HEK293 (cell line): ENCODE results near the gene GALR2.

Experiments used
- CTCF ChIA-PET: fragments of 350-600 bp; formaldehyde crosslinking; extraction: SDS; loops from one replicate; lab custom pipeline; 2021; ENCODE audit warnings: antibody characterized with exemption; lab: Yijun Ruan, JAX
- POLR2A ChIA-PET: fragments of 300-600 bp; formaldehyde crosslinking; extraction: SDS; loops from one replicate; lab custom pipeline; 2020; ENCODE audit warnings: antibody characterized with exemption, inconsistent platforms; lab: Yijun Ruan, JAX
- H3K27ac ChIP-seq: fragments of 200-500 bp; sonication (Bioruptor generic); 2 replicates; pipeline ENCODE4 v1.5.1; 2014; ENCODE audit warnings: low read depth, low read length, control low read depth, inconsistent platforms; ENCODE audit errors: extremely low read depth
- H3K36me3 ChIP-seq, 2 experiments: fragments of 200-500 bp in 1 of 2; sonication (Bioruptor generic) in 1 of 2; 1 replicate in 1 of 2; 2 replicates in 1 of 2; pipeline ENCODE4 v1.5.1; 2014 to 2017; ENCODE audit warnings: inconsistent platforms in 2 of 2, low read length in 2 of 2; ENCODE audit not compliant: control insufficient read depth in 2 of 2, insufficient read depth in 1 of 2
- H3K4me1 ChIP-seq: fragments of 200-500 bp; sonication (Bioruptor generic); 2 replicates; pipeline ENCODE4 v1.5.1; 2014; ENCODE audit warnings: mild to moderate bottlenecking, low read length, inconsistent platforms; ENCODE audit not compliant: control insufficient read depth, insufficient read depth
- H3K4me3 ChIP-seq: 2 replicates; pipeline ENCODE4 v1.5.1; 2011; ENCODE audit warnings: low read depth, mild to moderate bottlenecking, control low read depth, low read length, moderate library complexity
- H3K9me3 ChIP-seq: fragments of 200-500 bp; sonication (Bioruptor generic); 2 replicates; pipeline ENCODE4 v1.5.1; 2014; ENCODE audit warnings: low read depth, low read length, inconsistent platforms; ENCODE audit not compliant: control insufficient read depth, insufficient read depth
- GLIS1 ChIP-seq: fragments of 450-650 bp; formaldehyde crosslinking; IDR thresholded peaks from 2 replicates; pipeline ENCODE4 v1.5.1; 2016; ENCODE audit warnings: missing biosample characterization, missing genetic modification characterization
- HOXD13 ChIP-seq: sonication (generic); formaldehyde crosslinking; IDR thresholded peaks from 2 replicates; pipeline ENCODE4 v1.8.0; 2022; ENCODE audit warnings: missing genetic modification reagents, borderline replicate concordance
- KLF10 ChIP-seq: fragments of 450-650 bp; IDR thresholded peaks from 2 replicates; pipeline ENCODE4 v1.5.1; 2018; ENCODE audit warnings: missing biosample characterization, mild to moderate bottlenecking, missing genetic modification characterization
- SCRT2 ChIP-seq: fragments of 450-650 bp; formaldehyde crosslinking; IDR thresholded peaks from 2 replicates; pipeline ENCODE4 v1.5.1; 2016; ENCODE audit warnings: missing biosample characterization, missing genetic modification characterization
- ZNF157 ChIP-seq: fragments of 450-650 bp; formaldehyde crosslinking; IDR thresholded peaks from 2 replicates; pipeline ENCODE4 v1.5.1; 2016; ENCODE audit warnings: missing biosample characterization, missing genetic modification characterization
- ZNF175 ChIP-seq: fragments of 450-650 bp; formaldehyde crosslinking; IDR thresholded peaks from 2 replicates; pipeline ENCODE4 v1.5.1; 2016; ENCODE audit warnings: missing biosample characterization, missing genetic modification characterization
- ZNF274 ChIP-seq, 2 experiments: fragments of 200-500 bp in 1 of 2; fragments of 450-650 bp in 1 of 2; sonication (Bioruptor generic) in 1 of 2; formaldehyde crosslinking in 1 of 2; IDR thresholded peaks; 2 replicates each; pipeline versions ENCODE4 v1.5.1 to v1.6.1; 2014 to 2016; ENCODE audit warnings: borderline replicate concordance in 1 of 2, inconsistent platforms in 1 of 2, low read length in 1 of 2, missing biosample characterization in 1 of 2, missing genetic modification characterization in 1 of 2
- ZNF510 ChIP-seq: fragments of 450-650 bp; formaldehyde crosslinking; IDR thresholded peaks from 2 replicates; pipeline ENCODE4 v1.5.1; 2018; ENCODE audit warnings: mild to moderate bottlenecking, missing genetic modification characterization, missing biosample characterization; ENCODE audit not compliant: insufficient replicate concordance
- ZNF623 ChIP-seq: fragments of 450-650 bp; formaldehyde crosslinking; IDR thresholded peaks from 2 replicates; pipeline ENCODE4 v1.5.1; 2016; ENCODE audit warnings: missing biosample characterization, missing genetic modification characterization
- TF ChIP-seq, protein P1 (sequence below): fragments of 450-650 bp; formaldehyde crosslinking; IDR thresholded peaks from 2 replicates; pipeline ENCODE4 v1.5.1; 2016; ENCODE audit warnings: missing biosample characterization, missing genetic modification characterization
- TF ChIP-seq, protein P2 (sequence below): fragments of 450-650 bp; formaldehyde crosslinking; IDR thresholded peaks from 2 replicates; pipeline ENCODE4 v1.5.1; 2016; ENCODE audit warnings: missing biosample characterization, missing genetic modification characterization, borderline replicate concordance
- TF ChIP-seq, protein P3 (sequence below): fragments of 450-650 bp; formaldehyde crosslinking; IDR thresholded peaks from 2 replicates; pipeline ENCODE4 v1.5.1; 2017; ENCODE audit warnings: missing biosample characterization, missing genetic modification characterization

Gene GALR2

GRCh38 chr17:76115138-76115754 is 40.7 kb downstream of the GALR2 start (continued):
- TF ChIP-seq ZNF274 (IDR thresholded peaks at IDR 0.05; ENCODE audit: low read length) (no peak), ZNF274 (tag by site-specific recombination; IDR thresholded peaks at IDR 0.05; ENCODE audit: borderline replicate concordance) (no peak)

DNA sequence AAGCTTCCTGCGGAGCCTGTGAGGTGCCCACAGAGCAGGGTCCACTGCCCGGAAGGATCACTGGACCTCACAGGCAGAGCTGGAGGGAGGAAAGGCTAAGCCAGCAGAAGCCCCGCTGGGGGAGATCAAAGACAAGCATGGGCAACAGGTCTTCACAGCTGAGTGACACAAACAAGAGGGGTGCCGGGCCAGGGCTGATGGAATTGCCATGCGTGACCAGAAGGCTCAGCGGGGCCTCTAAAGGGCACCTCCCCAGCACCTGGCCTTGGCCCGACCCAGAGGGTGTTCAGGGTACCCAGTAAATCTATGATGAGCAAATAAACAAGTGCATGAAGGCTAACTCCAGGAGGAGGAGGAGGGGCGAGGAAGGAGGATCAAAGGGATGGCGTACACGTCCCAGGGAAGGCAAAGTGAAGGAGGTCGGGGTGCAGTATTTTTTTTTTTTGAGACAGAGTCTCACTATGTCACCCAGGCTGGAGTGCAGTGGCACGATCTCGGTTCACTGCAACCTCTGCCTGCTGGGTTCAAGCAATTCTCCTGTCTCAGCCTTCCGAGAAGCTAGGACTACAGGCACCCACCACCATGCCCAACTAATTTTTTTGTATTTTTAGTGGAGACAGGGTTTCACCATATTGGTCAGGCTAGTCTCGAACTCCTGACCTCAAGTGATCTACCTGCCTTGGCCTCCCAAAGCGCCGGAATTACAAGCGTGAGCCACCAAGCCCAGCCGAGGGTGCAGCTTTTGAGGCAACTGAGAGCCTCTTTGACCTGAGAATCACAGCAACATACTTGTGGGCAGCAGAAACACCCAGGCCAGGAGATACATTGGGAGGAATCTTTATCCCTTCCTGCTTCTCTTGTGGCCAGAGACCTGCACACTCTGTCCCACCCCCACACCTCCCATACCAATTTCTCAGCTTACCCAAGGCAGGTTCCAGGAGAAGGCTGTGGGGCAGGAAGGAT is 45.1 kb downstream of the GALR2 start:
- H3K4me3 ChIP-seq: no peak overlapping the region
- no peaks in the 10 kb centered on the region for H3K9me3 ChIP-seq
- TF ChIP-seq, protein P1, sequence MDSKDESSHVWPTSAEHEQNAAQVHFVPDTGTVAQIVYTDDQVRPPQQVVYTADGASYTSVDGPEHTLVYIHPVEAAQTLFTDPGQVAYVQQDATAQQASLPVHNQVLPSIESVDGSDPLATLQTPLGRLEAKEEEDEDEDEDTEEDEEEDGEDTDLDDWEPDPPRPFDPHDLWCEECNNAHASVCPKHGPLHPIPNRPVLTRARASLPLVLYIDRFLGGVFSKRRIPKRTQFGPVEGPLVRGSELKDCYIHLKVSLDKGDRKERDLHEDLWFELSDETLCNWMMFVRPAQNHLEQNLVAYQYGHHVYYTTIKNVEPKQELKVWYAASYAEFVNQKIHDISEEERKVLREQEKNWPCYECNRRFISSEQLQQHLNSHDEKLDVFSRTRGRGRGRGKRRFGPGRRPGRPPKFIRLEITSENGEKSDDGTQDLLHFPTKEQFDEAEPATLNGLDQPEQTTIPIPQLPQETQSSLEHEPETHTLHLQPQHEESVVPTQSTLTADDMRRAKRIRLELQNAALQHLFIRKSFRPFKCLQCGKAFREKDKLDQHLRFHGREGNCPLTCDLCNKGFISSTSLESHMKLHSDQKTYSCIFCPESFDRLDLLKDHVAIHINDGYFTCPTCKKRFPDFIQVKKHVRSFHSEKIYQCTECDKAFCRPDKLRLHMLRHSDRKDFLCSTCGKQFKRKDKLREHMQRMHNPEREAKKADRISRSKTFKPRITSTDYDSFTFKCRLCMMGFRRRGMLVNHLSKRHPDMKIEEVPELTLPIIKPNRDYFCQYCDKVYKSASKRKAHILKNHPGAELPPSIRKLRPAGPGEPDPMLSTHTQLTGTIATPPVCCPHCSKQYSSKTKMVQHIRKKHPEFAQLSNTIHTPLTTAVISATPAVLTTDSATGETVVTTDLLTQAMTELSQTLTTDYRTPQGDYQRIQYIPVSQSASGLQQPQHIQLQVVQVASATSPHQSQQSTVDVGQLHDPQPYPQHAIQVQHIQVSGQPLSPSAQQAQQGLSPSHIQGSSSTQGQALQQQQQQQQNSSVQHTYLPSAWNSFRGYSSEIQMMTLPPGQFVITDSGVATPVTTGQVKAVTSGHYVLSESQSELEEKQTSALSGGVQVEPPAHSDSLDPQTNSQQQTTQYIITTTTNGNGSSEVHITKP (tag by site-specific recombination): peak; percentile 40; the same call in 1 of the 2 replicates
- TF ChIP-seq ZNF623 (tag by site-specific recombination) (no peak), ZNF510 (no peak), KLF10 (tag by site-specific recombination) (no peak), GLIS1 (tag by site-specific recombination) (no peak), ZNF175 (tag by site-specific recombination) (no peak), HOXD13 (no peak), ZNF157 (peak; percentile 95), SCRT2 (peak; percentile 76)
- TF ChIP-seq, protein P2, sequence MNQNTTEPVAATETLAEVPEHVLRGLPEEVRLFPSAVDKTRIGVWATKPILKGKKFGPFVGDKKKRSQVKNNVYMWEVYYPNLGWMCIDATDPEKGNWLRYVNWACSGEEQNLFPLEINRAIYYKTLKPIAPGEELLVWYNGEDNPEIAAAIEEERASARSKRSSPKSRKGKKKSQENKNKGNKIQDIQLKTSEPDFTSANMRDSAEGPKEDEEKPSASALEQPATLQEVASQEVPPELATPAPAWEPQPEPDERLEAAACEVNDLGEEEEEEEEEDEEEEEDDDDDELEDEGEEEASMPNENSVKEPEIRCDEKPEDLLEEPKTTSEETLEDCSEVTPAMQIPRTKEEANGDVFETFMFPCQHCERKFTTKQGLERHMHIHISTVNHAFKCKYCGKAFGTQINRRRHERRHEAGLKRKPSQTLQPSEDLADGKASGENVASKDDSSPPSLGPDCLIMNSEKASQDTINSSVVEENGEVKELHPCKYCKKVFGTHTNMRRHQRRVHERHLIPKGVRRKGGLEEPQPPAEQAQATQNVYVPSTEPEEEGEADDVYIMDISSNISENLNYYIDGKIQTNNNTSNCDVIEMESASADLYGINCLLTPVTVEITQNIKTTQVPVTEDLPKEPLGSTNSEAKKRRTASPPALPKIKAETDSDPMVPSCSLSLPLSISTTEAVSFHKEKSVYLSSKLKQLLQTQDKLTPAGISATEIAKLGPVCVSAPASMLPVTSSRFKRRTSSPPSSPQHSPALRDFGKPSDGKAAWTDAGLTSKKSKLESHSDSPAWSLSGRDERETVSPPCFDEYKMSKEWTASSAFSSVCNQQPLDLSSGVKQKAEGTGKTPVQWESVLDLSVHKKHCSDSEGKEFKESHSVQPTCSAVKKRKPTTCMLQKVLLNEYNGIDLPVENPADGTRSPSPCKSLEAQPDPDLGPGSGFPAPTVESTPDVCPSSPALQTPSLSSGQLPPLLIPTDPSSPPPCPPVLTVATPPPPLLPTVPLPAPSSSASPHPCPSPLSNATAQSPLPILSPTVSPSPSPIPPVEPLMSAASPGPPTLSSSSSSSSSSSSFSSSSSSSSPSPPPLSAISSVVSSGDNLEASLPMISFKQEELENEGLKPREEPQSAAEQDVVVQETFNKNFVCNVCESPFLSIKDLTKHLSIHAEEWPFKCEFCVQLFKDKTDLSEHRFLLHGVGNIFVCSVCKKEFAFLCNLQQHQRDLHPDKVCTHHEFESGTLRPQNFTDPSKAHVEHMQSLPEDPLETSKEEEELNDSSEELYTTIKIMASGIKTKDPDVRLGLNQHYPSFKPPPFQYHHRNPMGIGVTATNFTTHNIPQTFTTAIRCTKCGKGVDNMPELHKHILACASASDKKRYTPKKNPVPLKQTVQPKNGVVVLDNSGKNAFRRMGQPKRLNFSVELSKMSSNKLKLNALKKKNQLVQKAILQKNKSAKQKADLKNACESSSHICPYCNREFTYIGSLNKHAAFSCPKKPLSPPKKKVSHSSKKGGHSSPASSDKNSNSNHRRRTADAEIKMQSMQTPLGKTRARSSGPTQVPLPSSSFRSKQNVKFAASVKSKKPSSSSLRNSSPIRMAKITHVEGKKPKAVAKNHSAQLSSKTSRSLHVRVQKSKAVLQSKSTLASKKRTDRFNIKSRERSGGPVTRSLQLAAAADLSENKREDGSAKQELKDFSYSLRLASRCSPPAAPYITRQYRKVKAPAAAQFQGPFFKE (tag by site-specific recombination): no peak
- TF ChIP-seq, protein P3, sequence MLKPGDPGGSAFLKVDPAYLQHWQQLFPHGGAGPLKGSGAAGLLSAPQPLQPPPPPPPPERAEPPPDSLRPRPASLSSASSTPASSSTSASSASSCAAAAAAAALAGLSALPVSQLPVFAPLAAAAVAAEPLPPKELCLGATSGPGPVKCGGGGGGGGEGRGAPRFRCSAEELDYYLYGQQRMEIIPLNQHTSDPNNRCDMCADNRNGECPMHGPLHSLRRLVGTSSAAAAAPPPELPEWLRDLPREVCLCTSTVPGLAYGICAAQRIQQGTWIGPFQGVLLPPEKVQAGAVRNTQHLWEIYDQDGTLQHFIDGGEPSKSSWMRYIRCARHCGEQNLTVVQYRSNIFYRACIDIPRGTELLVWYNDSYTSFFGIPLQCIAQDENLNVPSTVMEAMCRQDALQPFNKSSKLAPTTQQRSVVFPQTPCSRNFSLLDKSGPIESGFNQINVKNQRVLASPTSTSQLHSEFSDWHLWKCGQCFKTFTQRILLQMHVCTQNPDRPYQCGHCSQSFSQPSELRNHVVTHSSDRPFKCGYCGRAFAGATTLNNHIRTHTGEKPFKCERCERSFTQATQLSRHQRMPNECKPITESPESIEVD (tag by site-specific recombination): no peak
- TF ChIP-seq, all 188 proteins: peak for 3
- ChIA-PET CTCF (interaction anchor here (0.6 to 11.8 kb wide), 20 partner anchors 8 to 291 kb away, joined by 3 to 191 read pairs (median 4); no protein-coding TSS in a partner anchor), POLR2A (no interaction called here)
- H3K27ac ChIP-seq: no peak overlapping the region
- no peaks in the 10 kb centered on the region for H3K36me3 ChIP-seq
- no peaks in the 10 kb centered on the region for H3K4me1 ChIP-seq
